ENCODE measurements around the gene INO80C. TPM values are rescaled to one million over a fixed set of nuclear protein-coding genes. Genes with fewer than 3 reads are reported as not detected.

Gene INO80C

DNA sequence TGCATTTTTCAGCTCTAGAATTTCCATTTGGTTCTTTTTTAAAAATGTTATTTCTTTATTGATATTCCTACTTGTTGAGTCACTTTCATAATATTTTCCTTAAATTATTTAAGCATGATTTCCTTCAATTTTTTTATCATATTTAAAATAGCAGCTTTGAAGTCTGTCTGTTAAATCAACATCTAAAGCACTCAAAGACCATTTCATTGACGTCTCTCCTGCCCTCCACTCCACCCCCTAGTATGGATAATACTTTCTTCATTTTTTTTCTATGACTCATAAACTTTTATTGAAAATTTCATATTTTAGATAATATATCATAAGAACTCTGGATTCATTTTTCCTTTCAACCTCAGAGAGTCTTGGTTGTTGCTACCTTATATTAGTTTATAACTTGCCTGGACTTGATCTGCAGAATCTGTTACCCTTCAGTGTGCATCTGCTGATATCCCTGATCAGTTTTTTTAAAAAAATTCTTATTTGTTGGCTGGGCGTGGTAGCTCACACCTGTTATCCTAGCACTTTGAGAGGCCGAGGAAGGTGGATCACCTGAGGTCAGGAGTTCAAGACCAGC lies 61.6 kb downstream of the INO80C start:
- peaks cover 43% of the 10 kb centered on the region for H3K4me1 ChIP-seq (ENCODE audit: control insufficient read depth, insufficient read depth, low read length)
- no peak overlapping the region for H3K4me3 ChIP-seq (ENCODE audit: low read length)
- H3K36me3 ChIP-seq (ENCODE audit: insufficient read depth, low read length) = no peaks in the 10 kb centered on the region
- H3K4me2 ChIP-seq (ENCODE audit: low read length) = peak overlapping the region; percentile 57
- H3K9me3 ChIP-seq (replicated peaks; ENCODE audit: low read length) = no peaks in the 10 kb centered on the region
- no peaks in the 10 kb centered on the region for H3K27me3 ChIP-seq (ENCODE audit: control insufficient read depth, insufficient read depth, low read length)
- peak overlapping the region; percentile 86 for H3K9ac ChIP-seq (ENCODE audit: low read depth, low read length)

- Histone ChIP-seq H3K27me3 (ENCODE audit: control insufficient read depth, insufficient read depth, low read length) (no peaks in the 10 kb centered on the region), H3K4me3 (ENCODE audit: low read length) (peak overlapping the region; percentile 23), H3K4me2 (ENCODE audit: low read length) (peak overlapping the region; percentile 57), H3K4me1 (ENCODE audit: control insufficient read depth, insufficient read depth, low read length) (peaks cover 43% of the 10 kb centered on the region), H3K9ac (ENCODE audit: low read depth, low read length) (peak overlapping the region; percentile 86), H3K9me3 (replicated peaks; ENCODE audit: low read length) (no peaks in the 10 kb centered on the region), H3K36me3 (ENCODE audit: insufficient read depth, low read length) (no peaks in the 10 kb centered on the region)
These were observed 62.4 kb downstream of the INO80C start for GRCh38 chr18:35435401-35435800.

GRCh38 chr18:35432565-35433001 lies 65.2 kb downstream of the INO80C start:
- Histone ChIP-seq H3K4me3 (ENCODE audit: low read length) (no peak overlapping the region), H3K4me2 (ENCODE audit: low read length) (no peak overlapping the region), H3K9me3 (replicated peaks; ENCODE audit: low read length) (no peaks in the 10 kb centered on the region), H3K36me3 (ENCODE audit: insufficient read depth, low read length) (no peaks in the 10 kb centered on the region), H3K27me3 (ENCODE audit: control insufficient read depth, insufficient read depth, low read length) (no peaks in the 10 kb centered on the region), H3K4me1 (ENCODE audit: control insufficient read depth, insufficient read depth, low read length) (peaks cover 28% of the 10 kb centered on the region), H3K9ac (ENCODE audit: low read depth, low read length) (no peak overlapping the region)

- Histone ChIP-seq H3K4me1 (ENCODE audit: control insufficient read depth, insufficient read depth, low read length) (peaks cover 16% of the 10 kb centered on the region), H3K4me3 (ENCODE audit: low read length) (no peak overlapping the region), H3K9ac (ENCODE audit: low read depth, low read length) (no peak overlapping the region), H3K27me3 (ENCODE audit: control insufficient read depth, insufficient read depth, low read length) (no peaks in the 10 kb centered on the region), H3K4me2 (ENCODE audit: low read length) (no peak overlapping the region), H3K9me3 (replicated peaks; ENCODE audit: low read length) (no peaks in the 10 kb centered on the region), H3K36me3 (ENCODE audit: insufficient read depth, low read length) (no peaks in the 10 kb centered on the region)
These were observed 66.4 kb downstream of the INO80C start for GRCh38 chr18:35431374-35431741.

GRCh38 chr18:35430721-35431373 lies 66.9 kb downstream of the INO80C start:
- peaks cover 14% of the 10 kb centered on the region for H3K4me1 ChIP-seq (ENCODE audit: control insufficient read depth, insufficient read depth, low read length)
- H3K4me2 ChIP-seq (ENCODE audit: low read length) = no peak overlapping the region
- no peaks in the 10 kb centered on the region for H3K36me3 ChIP-seq (ENCODE audit: insufficient read depth, low read length)
- H3K27me3 ChIP-seq (ENCODE audit: control insufficient read depth, insufficient read depth, low read length) = no peaks in the 10 kb centered on the region
- no peaks in the 10 kb centered on the region for H3K9me3 ChIP-seq (replicated peaks; ENCODE audit: low read length)
- no peak overlapping the region for H3K9ac ChIP-seq (ENCODE audit: low read depth, low read length)
- H3K4me3 ChIP-seq (ENCODE audit: low read length) = no peak overlapping the region

GRCh38 chr18:35426786-35427185 lies 71.0 kb downstream of the INO80C start:
- Histone ChIP-seq H3K27me3 (ENCODE audit: control insufficient read depth, insufficient read depth, low read length) (no peaks in the 10 kb centered on the region), H3K4me1 (ENCODE audit: control insufficient read depth, insufficient read depth, low read length) (no peaks in the 10 kb centered on the region), H3K9me3 (replicated peaks; ENCODE audit: low read length) (no peaks in the 10 kb centered on the region), H3K36me3 (ENCODE audit: insufficient read depth, low read length) (no peaks in the 10 kb centered on the region), H3K4me2 (ENCODE audit: low read length) (no peak overlapping the region), H3K9ac (ENCODE audit: low read depth, low read length) (no peak overlapping the region), H3K4me3 (ENCODE audit: low read length) (no peak overlapping the region)

- Histone ChIP-seq H3K4me1 (ENCODE audit: control insufficient read depth, insufficient read depth, low read length) (no peaks in the 10 kb centered on the region), H3K4me2 (ENCODE audit: low read length) (no peak overlapping the region), H3K4me3 (ENCODE audit: low read length) (no peak overlapping the region), H3K9me3 (replicated peaks; ENCODE audit: low read length) (no peaks in the 10 kb centered on the region), H3K27me3 (ENCODE audit: control insufficient read depth, insufficient read depth, low read length) (no peaks in the 10 kb centered on the region), H3K36me3 (ENCODE audit: insufficient read depth, low read length) (no peaks in the 10 kb centered on the region), H3K9ac (ENCODE audit: low read depth, low read length) (no peak overlapping the region)
These were observed 73.4 kb downstream of the INO80C start for GRCh38 chr18:35424356-35424755.

- Histone ChIP-seq H3K27me3 (ENCODE audit: control insufficient read depth, insufficient read depth, low read length) (no peaks in the 10 kb centered on the region), H3K9ac (ENCODE audit: low read depth, low read length) (no peak overlapping the region)
These were observed 75.5 kb downstream of the INO80C start for GRCh38 chr18:35422237-35422636.

GRCh38 chr18:35418610-35419009 lies 79.2 kb downstream of the INO80C start:
- no peak overlapping the region for H3K4me2 ChIP-seq (ENCODE audit: low read length)
- peaks cover 5% of the 10 kb centered on the region for H3K4me1 ChIP-seq (ENCODE audit: control insufficient read depth, insufficient read depth, low read length)
- no peak overlapping the region for H3K9ac ChIP-seq (ENCODE audit: low read depth, low read length)
- H3K9me3 ChIP-seq (replicated peaks; ENCODE audit: low read length) = no peaks in the 10 kb centered on the region
- H3K4me3 ChIP-seq (ENCODE audit: low read length) = no peak overlapping the region
- no peaks in the 10 kb centered on the region for H3K36me3 ChIP-seq (ENCODE audit: insufficient read depth, low read length)
- H3K27me3 ChIP-seq (ENCODE audit: control insufficient read depth, insufficient read depth, low read length) = no peaks in the 10 kb centered on the region

More at GRCh38 chr18:35422237-35422636, 75.5 kb downstream of the INO80C start:
- H3K4me3 ChIP-seq (ENCODE audit: low read length) = no peak overlapping the region
- H3K9me3 ChIP-seq (replicated peaks; ENCODE audit: low read length) = no peaks in the 10 kb centered on the region
- no peaks in the 10 kb centered on the region for H3K4me1 ChIP-seq (ENCODE audit: control insufficient read depth, insufficient read depth, low read length)
- H3K4me2 ChIP-seq (ENCODE audit: low read length) = no peak overlapping the region
- H3K36me3 ChIP-seq (ENCODE audit: insufficient read depth, low read length) = no peaks in the 10 kb centered on the region

Small RNAs within 50 kb of the gene (small RNA-seq; reads per million reads assigned to genes)
- gene AC007998.5 = not detected

Data from skeletal muscle satellite cell (primary cell).